Measurements from ENCODE around the gene IL12RB1. TPM values are rescaled to one million over a fixed set of nuclear protein-coding genes. Genes with fewer than 3 reads are reported as not detected.
"Not testable (repeated sequence)": the region's sequence is repeated elsewhere in the genome, so short reads cannot be mapped to it uniquely, and the experiment has no call there.

Gene IL12RB1
- polyA plus RNA-seq, 10 donors, result 0.10 to 1.6 (median 0.39) TPM

GRCh38 chr19:18046059-18046718 is 40.5 kb downstream of the IL12RB1 start:
- DNase-seq, result peak in 1 of 3 donors; percentile 84

- no peak for DNase-seq
These were observed 41.3 kb downstream of the IL12RB1 start for GRCh38 chr19:18045307-18046050.

- DNase-seq, result peak; percentile 66 to 82 (median 74)
These were observed 41.9 kb downstream of the IL12RB1 start for GRCh38 chr19:18044825-18045304.

- DNase-seq, result no peak
These were observed 43.1 kb downstream of the IL12RB1 start for GRCh38 chr19:18043676-18044075.

GRCh38 chr19:18041054-18041453 is 45.7 kb downstream of the IL12RB1 start:
- DNase-seq, result no peak

GRCh38 chr19:18032102-18032501 is 54.6 kb downstream of the IL12RB1 start:
- DNase-seq, result not testable (repeated sequence)

GRCh38 chr19:18031401-18031800 is 55.3 kb downstream of the IL12RB1 start:
- not testable (repeated sequence) for DNase-seq

GRCh38 chr19:18029617-18030338 is 57.0 kb downstream of the IL12RB1 start:
- peak; percentile 28 to 64 (median 44) for DNase-seq

GRCh38 chr19:18027151-18027550 is 59.6 kb downstream of the IL12RB1 start:
- DNase-seq, result no peak

- DNase-seq, result peak; percentile 58 to 89 (median 74)
These were observed 63.0 kb downstream of the IL12RB1 start for GRCh38 chr19:18023622-18024251.

GRCh38 chr19:18021121-18021755 is 65.5 kb downstream of the IL12RB1 start:
- DNase-seq, result peak; percentile 56 to 70 (median 67)

- peak in 1 of 3 donors; percentile 63 for DNase-seq
These were observed 66.3 kb downstream of the IL12RB1 start for GRCh38 chr19:18020212-18021085.

GRCh38 chr19:18017275-18018083 is 69.3 kb downstream of the IL12RB1 start:
- DNase-seq, result no peak

GRCh38 chr19:18016209-18016910 is 70.4 kb downstream of the IL12RB1 start:
- DNase-seq, result no peak

- DNase-seq, result no peak
These were observed 72.5 kb downstream of the IL12RB1 start for GRCh38 chr19:18014197-18014596.

GRCh38 chr19:18013210-18014111 is 73.3 kb downstream of the IL12RB1 start:
- peak in 1 of 3 donors; percentile 33 for DNase-seq

- no peak for DNase-seq
These were observed 76.6 kb downstream of the IL12RB1 start for GRCh38 chr19:18010149-18010548.
